GM21360 (cell line): ENCODE results near the gene SPG7.
"Not testable (repeated sequence)": the region's sequence is repeated elsewhere in the genome, so short reads cannot be mapped to it uniquely, and the experiment has no call there.

Experiments used
- ATAC-seq: cut with Tn5 transposase; IDR thresholded peaks from one replicate; pipeline ENCODE4 v1.9.1; 2021; ENCODE audit warnings: mild to moderate bottlenecking, moderate library complexity; ENCODE audit not compliant: unreplicated experiment

The SPG7 gene

DNA sequence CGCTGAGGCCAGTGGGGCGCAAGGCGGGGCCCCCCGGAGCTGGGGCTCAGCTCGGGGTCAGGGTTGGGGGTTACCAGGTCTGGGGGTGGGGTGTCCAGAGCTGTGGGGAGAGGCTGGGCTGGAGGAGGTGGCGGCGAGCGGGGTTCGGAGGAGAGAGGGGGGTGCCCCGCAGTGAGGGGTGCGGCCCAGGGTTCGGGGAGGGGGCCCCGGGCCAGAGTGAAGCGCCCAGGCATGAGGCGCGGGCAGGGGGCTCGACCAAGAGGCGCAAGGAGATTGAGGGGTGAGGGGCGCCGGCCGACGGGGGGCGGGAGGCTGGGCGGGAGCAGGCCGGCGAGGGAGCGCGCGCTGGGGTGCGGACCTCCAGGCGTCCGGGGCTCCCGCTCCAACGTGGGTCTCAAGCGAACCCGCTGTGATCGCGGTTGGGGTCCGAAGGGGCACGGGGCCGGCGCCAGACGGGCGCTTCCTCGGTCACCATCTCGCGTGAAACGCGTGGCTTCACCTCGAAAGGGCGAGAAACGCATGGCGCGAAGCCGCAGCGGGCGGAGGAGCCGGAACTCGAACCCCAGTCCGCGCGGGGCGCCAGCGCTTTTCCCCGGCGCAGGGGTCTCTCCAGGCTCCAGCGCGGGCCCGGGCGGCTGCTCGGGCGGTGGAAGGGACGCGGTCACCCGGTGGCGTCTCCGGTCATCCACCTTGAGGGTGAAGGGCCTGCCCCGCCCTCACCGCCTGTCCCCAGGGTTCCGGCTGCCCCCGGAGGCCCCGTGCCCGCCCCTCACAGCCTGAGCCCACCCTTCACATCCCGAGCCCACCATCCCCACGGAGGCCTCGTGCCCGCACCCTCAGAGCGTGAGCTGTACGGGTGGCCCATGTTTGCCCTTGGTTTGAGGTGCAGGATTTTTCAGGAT, 68.2 kb downstream of the SPG7 start:
- no peak for ATAC-seq

- ATAC-seq = no peak
Measured at GRCh38 chr16:89577055-89577759, 69.0 kb downstream of the SPG7 start.

- no peak for ATAC-seq
Measured at GRCh38 chr16:89579351-89579750, 71.1 kb downstream of the SPG7 start.

DNA sequence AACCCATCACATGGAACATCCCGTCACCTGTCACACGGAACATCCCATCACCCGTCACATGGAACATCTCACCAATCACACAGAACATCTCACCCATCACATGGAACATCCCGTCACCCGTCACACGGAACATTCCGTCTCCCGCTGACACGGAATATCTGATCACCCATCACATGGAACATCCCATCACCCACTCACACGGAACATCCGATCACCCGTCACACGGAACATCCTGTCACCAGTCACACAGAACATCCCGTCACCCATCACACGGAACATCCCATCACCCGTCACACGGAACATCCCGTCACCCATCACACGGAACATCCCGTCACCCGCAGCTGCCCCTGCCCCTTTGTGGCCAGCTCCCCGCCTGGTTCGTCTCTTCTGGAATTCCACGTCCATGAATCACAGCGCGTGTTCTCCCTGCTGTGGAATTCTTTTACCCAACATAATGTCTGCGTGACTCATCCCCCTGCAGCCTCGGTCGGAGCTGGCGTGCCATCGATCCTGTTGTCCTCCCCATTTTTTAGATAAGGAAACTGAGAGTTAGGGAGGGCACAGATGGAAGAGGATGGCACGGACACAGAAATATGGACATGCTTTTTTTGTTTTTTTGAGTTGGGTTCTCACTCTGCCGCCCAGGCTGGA, 73.0 kb downstream of the SPG7 start:
- no peak for ATAC-seq

DNA sequence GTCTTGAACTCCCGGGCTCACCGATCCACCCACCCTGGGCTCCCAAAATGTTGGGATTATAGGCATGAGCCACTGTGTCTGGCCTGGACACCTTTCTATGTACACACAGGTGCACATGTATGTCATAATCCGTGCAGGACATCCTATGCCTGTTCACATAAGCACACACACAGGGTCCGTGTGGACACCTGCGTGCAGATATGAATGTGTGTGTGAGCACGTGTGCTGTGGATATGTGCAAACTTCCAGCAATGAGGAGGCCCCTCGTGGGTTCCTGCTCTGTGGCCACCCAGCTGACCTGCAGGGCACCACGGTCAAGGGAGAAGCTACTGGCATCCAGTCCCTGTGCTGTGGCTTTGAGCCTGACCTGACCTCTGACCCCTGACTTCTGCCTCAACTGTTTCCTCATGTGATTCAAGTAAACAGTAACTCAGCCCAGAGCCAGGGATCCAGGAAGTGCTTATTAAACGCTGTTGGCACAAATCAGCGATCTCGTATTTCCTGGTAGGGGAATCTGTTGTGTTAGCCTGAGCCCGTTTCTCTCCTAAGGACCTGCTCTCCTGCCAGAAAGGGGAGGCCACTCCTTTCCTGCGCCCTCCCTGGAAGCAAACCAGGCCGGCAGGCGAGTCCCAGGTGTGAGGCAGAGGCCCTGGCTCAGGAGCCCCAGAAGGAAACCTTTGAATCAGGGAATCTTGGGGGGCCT, 73.8 kb downstream of the SPG7 start:
- no peak for ATAC-seq

GRCh38 chr16:89582614-89583196, 74.5 kb downstream of the SPG7 start:
- no peak for ATAC-seq

GRCh38 chr16:89583197-89583894, 75.1 kb downstream of the SPG7 start:
- ATAC-seq = no peak

- ATAC-seq = no peak
Measured at GRCh38 chr16:89583895-89584644, 75.9 kb downstream of the SPG7 start.

DNA sequence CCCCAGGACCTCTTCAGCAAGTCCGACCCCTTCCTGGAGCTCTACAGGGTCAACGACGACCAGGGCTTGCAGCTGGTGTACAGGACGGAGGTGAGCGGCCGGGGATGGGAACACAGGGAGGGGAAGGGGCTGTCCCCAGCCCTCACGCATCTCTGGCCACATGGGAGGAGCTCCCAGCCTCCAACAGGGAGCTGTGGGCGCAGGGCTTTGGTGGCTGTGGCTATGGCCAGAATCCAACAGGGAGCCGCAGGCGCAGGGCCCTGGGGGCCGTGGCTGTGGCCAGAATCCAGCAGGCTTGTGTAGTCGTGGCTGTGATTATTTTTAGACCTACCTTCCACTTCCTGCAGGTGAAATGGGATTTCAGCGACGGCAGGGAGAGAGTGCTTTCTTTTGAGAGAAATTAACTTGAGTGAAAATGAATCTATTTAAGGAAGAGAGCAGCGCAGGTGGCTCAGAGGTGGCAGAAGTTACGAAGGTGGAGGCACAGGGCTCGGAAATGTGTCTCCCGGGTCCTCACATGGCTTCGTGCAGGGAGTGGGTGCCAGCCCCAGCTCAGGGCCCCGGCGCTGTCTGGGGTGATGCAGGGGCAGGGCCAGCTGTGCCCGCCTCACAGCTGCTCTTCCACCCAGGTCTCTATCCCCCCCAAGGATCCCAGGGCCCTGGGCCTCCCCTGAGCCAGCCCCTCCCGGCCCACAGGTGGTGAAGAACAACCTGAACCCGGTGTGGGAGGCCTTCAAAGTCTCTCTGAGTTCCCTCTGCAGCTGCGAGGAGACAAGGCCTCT, 76.8 kb downstream of the SPG7 start:
- no peak for ATAC-seq

DNA sequence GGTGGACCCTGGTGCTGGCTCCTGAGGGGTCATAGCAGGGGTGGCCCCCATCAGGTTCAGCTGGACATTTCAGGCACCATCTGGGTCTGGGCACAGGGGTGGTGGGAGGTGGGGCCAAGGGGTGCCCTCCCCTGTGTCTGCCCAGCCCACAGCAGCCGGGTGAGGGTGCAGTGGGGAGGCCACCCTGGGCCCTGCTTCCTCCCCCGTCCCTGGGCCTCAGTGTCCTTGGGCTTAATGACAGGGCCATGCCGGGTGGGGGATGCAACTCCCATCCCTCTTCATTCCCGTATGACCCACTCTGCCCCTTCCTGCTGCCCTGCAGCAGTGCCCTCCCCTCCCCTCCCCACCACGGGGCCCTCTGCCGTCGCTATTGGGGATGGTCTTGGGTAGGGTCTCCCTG, 78.0 kb downstream of the SPG7 start:
- ATAC-seq = no peak

DNA sequence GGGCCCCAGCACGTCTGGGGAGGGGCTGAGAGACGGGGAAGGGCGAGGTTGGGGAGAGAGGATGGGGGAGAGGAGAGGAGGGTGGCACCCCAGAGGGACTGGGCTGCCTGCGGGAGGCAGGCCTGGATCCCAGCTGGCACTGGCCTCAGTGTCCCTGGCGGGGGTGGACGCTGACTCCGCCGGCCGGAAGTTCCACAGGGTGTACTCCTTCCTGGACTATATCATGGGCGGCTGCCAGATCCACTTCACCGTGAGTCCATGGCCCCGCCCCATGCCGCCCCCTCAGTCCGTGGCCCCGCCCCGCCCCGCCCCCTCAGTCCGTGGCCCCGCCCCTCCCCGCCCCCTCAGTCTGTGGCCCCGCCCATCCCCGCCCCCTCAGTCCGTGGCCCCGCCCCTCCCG, 78.7 kb downstream of the SPG7 start:
- ATAC-seq = no peak

- ATAC-seq = not testable (repeated sequence)
Measured at GRCh38 chr16:89587676-89588075, 79.5 kb downstream of the SPG7 start.

GRCh38 chr16:89588413-89589109, 80.4 kb downstream of the SPG7 start:
- no peak for ATAC-seq

DNA sequence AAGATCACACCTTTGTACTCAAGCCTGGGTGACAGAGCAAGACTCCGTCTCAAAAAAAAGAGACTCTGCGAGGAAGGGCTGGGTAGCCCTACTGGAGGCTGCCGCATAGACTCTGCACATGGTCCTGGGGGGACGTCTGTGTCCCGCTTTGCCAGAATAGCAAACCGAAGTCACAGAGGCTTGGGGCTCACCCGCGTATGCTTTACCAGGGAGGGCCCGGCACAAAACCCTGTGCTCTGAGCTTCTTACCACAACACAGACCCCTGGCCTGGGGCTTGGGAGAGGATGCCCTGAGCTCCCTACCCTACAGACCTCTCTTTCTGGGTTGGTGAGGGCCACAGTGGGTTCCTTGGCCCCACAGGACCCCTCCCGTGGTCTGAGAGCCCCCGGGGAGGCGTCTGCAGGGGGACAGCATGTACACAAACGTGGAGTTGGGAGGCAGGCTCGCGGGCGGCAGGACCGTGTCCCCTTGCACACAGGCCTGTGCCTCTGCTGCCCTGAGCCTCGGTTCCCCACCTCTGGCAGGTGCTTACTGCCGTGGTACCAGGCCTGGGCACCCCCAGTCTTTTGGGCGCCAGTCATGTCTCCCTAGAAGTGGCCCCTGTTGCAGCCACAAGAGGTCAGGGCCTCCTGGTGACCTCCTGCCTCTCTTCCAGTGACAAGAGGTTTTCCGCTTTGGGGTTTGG, 81.2 kb downstream of the SPG7 start:
- ATAC-seq = no peak

- ATAC-seq = no peak
Measured at GRCh38 chr16:89593841-89594240, 85.6 kb downstream of the SPG7 start.

GRCh38 chr16:89595330-89596060, 87.3 kb downstream of the SPG7 start:
- ATAC-seq = no peak
